Prostate gland (tissue), 2 donors: ENCODE measurements around the gene TNNT2.

ENCODE experiments used
- CTCF ChIP-seq, 4 experiments: fragments of 200-600 bp in 2 of 4; fragments of 450-650 bp in 2 of 4; sonication (generic) in 2 of 4; IDR thresholded peaks; 1 replicate in 3 of 4; 2 replicates in 1 of 4; pipeline ENCODE4 v1.5.1; 2016 to 2019; ENCODE audit warnings: antibody characterized with exemption in 4 of 4, mild to moderate bottlenecking in 2 of 4, moderate library complexity in 2 of 4
- POLR2A ChIP-seq: fragments of 450-650 bp; IDR thresholded peaks from one replicate; pipeline ENCODE4 v1.6.1; 2016; ENCODE audit warnings: antibody characterized with exemption, mild to moderate bottlenecking

- TF ChIP-seq POLR2A, result no peak
- TF ChIP-seq CTCF (IDR thresholded peaks at IDR 0.05), result no peak
Observed at GRCh38 chr1:201335174-201335870, 42.2 kb downstream of the TNNT2 start.
